HG03565 (cell line): ENCODE results near the gene NUDT4.

Source experiments
- ATAC-seq: cut with Tn5 transposase; IDR thresholded peaks from one replicate; pipeline ENCODE4 v1.9.1; 2021; ENCODE audit warnings: mild to moderate bottlenecking, moderate library complexity; ENCODE audit not compliant: unreplicated experiment

Gene NUDT4

GRCh38 chr12:93453633-93454032 is 75.9 kb downstream of the NUDT4 start:
- no peak for ATAC-seq

GRCh38 chr12:93456077-93456476 is 78.4 kb downstream of the NUDT4 start:
- ATAC-seq = no peak
